Fibroblast of villous mesenchyme (primary cell): ENCODE results near the gene BMP4. TPM values are rescaled to one million over a fixed set of nuclear protein-coding genes. Genes with fewer than 3 reads are reported as not detected.
"Not testable (repeated sequence)": the region's sequence is repeated elsewhere in the genome, so short reads cannot be mapped to it uniquely, and the experiment has no call there.

Experiments
- DNase-seq: peaks from one replicate; pipeline ENCODE4 v3.0.0-alpha.2; 2010; ENCODE audit warnings: low read depth
- H3K4me3 ChIP-seq: 2 replicates; pipeline ENCODE4 v1.5.1; 2011; ENCODE audit warnings: low read depth, mild to moderate bottlenecking, low read length
- CTCF ChIP-seq: IDR thresholded peaks from 2 replicates; pipeline ENCODE4 v1.5.1; 2012; ENCODE audit warnings: low read depth, mild to moderate bottlenecking, low read length; ENCODE audit not compliant: insufficient read depth
- total RNA-seq: library from RNA; depleted of rRNA; stranded (reverse); fragments of >200 nt; gene quantifications from 2 replicates; pipeline ENCODE4 v1.2.3, GENCODE V29; 2012

The BMP4 gene
- total RNA-seq, 1 donor, result 9.9 TPM

DNA sequence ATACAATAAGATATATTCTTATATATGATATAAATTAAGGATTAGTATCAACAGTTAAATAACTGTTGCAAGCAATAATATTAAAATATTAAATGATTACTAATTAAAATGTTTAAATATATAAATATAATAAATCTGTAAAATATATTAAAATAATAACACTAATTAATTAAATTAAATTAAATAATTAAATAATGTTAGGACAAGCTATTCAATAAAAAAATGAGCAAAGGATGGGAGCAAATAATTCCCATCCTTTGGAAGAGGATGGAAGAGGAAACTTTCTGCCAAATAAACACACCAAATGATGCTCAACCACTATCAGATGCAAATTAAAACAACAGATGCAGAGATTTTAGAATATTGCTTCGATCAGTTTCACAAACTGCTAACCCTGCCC, 39.4 kb upstream of the BMP4 start:
- no peak for TF ChIP-seq CTCF
- DNase-seq, result no peak

GRCh38 chr14:53993920-53994607, 37.4 kb upstream of the BMP4 start:
- no peak overlapping the region for H3K4me3 ChIP-seq
- no peak for DNase-seq
- TF ChIP-seq CTCF, result no peak

More for the DNA sequence above, 39.4 kb upstream of the BMP4 start:
- H3K4me3 ChIP-seq, result no peak overlapping the region

- DNase-seq, result no peak
- TF ChIP-seq CTCF, result no peak
- no peak overlapping the region for H3K4me3 ChIP-seq
These were observed 34.4 kb upstream of the BMP4 start for GRCh38 chr14:53990978-53991377.

DNA sequence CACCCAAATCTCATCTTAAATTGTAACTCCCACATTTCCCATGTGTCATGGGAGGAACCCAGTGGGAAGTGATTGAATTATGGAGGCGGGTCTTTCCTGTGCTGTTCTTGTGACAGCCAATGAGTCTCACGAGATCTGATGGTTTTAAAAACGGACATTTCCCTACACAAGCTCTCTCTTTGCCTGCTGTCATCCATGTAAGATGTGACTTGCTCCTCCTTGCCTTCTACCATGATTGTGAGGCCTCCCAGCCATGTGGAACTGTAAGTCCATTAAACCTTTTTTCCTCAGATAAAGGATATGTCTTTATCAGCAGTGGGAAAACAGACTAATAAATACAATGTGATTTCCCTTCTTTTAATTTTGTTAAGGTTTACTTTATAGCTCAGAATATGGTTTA, 30.1 kb upstream of the BMP4 start:
- not testable (repeated sequence) for DNase-seq, H3K4me3 ChIP-seq

DNA sequence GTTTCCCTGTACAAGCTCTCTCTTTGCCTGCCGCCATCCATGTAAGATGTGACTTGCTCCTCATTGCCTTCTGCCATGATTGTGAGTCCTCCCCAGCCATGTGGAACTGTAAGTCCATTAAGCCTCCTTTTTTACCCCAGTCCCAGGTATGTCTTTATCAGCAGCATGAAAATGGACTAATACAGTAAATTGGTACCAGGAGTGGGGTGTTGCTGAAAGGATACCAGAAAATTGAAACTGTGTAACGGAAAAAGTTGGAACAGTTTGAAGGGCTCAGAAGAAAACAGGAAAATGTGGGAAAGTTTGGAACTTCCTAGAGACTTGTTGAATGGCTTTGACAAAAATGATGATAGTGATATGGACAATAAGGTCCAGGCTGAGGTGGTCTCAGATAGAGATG, 28.3 kb upstream of the BMP4 start:
- H3K4me3 ChIP-seq, DNase-seq: not testable (repeated sequence)

DNA sequence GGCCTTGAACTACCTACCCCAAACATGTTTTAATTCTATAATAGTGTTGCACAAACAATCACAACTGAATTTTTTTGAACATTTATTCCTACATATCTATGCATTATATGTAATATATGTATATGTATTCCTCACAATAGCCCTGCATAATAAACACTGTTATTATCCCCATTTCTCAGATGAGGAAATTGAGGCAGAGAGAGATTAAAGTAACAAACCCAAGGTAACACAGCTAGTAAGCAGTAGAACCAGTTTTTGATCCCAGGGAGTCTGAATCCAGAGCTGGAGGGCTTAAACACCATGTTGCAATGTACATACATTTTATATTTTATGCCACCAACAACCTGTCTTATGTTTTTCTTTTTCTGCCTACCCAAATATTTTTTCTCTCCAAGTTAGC, 26.5 kb upstream of the BMP4 start:
- no peak overlapping the region for H3K4me3 ChIP-seq
- no peak for DNase-seq
- TF ChIP-seq CTCF, result no peak

- no peak for DNase-seq
- H3K4me3 ChIP-seq, result no peak overlapping the region
- no peak for TF ChIP-seq CTCF
These were observed 25.9 kb upstream of the BMP4 start for GRCh38 chr14:53982546-53982945.
